ENCODE data around the gene SVBP. TPM values are rescaled to one million over a fixed set of nuclear protein-coding genes. Genes with fewer than 3 reads are reported as not detected.
A peak's percentile ranks its signal among the peaks of the same experiment; 100 is the strongest.

The SVBP gene
- polyA plus RNA-seq, 3 donors: 19.5 to 56.1 (median 54.3) TPM

- Histone ChIP-seq H3K9me3 (replicated peaks in 1 of 2; ENCODE audit: control insufficient read depth in 1 of 2, insufficient read depth in 1 of 2, low read length in 2 of 2) (no peaks in the 10 kb centered on the region), H3K4me2 (replicated peaks; ENCODE audit: extremely low read depth, low read length, poor library complexity, severe bottlenecking) (no peak overlapping the region), H3K27ac (ENCODE audit: low read depth in 1 of 2, low read length in 2 of 2) (no peak overlapping the region), H3K79me2 (ENCODE audit: insufficient read depth, low read length) (no peaks in the 10 kb centered on the region), H3K27me3 (ENCODE audit: control insufficient read depth in 2 of 2, insufficient read depth in 2 of 2, low read length in 2 of 2) (no peaks in the 10 kb centered on the region), H4K20me1 (ENCODE audit: insufficient read depth, low read length) (no peaks in the 10 kb centered on the region), H3K4me3 (replicated peaks in 1 of 3; ENCODE audit: low read depth in 2 of 3, low read length in 3 of 3) (no peak overlapping the region), H3K36me3 (replicated peaks in 1 of 2; ENCODE audit: control insufficient read depth in 1 of 2, insufficient read depth in 2 of 2, low read length in 2 of 2) (peaks cover 12 to 31% of the 10 kb centered on the region in 2 donors), H3K4me1 (ENCODE audit: control insufficient read depth in 1 of 2, insufficient read depth in 2 of 2, low read length in 2 of 2) (peaks cover 19 to 23% of the 10 kb centered on the region in 2 donors), H3K9ac (ENCODE audit: insufficient read depth, low read length, poor library complexity, severe bottlenecking) (no peak overlapping the region), H2AFZ (ENCODE audit: insufficient read depth, low read depth, low read length, poor library complexity, severe bottlenecking) (no peak overlapping the region)
- H3K27ac Mint-ChIP-seq: no peak overlapping the region
- H3K27me3 Mint-ChIP-seq (ENCODE audit: low read depth in 3 of 3): peaks cover 0 to 2% (median 0%) of the 10 kb centered on the region in 3 donors
- WGBS (ENCODE audit: insufficient coverage): no CpG with 5 or more reads among the region's 3 CpGs
- peaks cover 39 to 48% of the 10 kb centered on the region in 2 donors for H3K36me3 Mint-ChIP-seq
- H3K4me1 Mint-ChIP-seq: peaks cover 25% of the 10 kb centered on the region
- peaks cover 0 to 2% (median 0%) of the 10 kb centered on the region in 7 donors for H3K9me3 Mint-ChIP-seq
- intact Hi-C loops (cut with micrococcal nuclease): loop anchor here (10.0 kb wide), 3 partner anchors 76 to 334 kb away; partner anchors contain the start of genes C1orf50 (in 1 of the 2), CFAP57 (in 1 of the 2), EBNA1BP2 (in 1 of the 2) and P3H1 (in 1 of the 2)
- DNase-seq: no peak
- no peak for TF ChIP-seq CTCF (IDR thresholded peaks at IDR 0.05)
- no peak overlapping the region for H3K4me3 Mint-ChIP-seq
These were observed 23.8 kb upstream of the SVBP start for GRCh38 chr1:42841010-42841409.

DNA sequence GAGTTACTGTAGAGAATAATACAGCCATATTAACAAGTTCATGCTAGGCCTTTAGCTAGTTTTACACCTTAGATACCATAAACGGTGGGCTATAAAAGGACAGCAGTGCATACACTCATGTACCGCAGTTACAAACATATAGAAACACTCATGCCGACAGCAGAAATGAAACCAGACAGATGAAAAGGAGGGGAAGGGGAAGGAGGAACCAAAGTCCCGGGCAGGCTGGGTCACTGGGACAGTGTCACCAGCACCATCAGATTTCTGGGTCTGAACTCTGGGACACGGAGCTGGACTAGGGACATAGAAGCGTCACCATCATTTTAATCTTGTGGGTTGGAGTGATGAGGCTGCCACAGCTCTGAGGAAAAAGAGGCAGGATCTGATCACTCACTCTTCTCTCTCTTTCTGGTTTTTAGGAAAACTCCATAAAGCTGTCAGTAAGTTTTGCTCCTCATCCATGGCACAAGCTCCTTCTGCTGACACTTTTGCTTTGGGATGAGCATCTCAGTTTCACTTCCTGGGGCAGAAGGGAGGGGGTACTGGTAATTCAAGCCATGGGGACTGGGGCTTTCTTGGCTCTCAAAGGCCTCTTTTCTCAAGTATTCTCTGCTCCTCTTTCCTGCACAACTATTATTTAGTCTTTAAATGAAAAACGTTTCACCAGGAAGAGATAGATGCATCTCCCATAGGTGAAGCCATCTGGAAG, 21.4 kb upstream of the SVBP start:
- peak overlapping the region in 1 of 2 donors; percentile 57 for H3K4me3 Mint-ChIP-seq
- no peak for TF ChIP-seq CTCF (IDR thresholded peaks at IDR 0.05)
- H3K9me3 ChIP-seq (replicated peaks in 1 of 2; ENCODE audit: control insufficient read depth in 1 of 2, insufficient read depth in 1 of 2, low read length in 2 of 2): no peaks in the 10 kb centered on the region
- H3K27me3 Mint-ChIP-seq (ENCODE audit: low read depth in 3 of 3): peaks cover 0 to 2% (median 0%) of the 10 kb centered on the region in 3 donors
- H3K27ac ChIP-seq (ENCODE audit: low read depth in 1 of 2, low read length in 2 of 2): peak overlapping the region in 1 of 2 donors; percentile 66
- H3K9me3 Mint-ChIP-seq: peaks cover 0 to 2% (median 0%) of the 10 kb centered on the region in 7 donors
- no peaks in the 10 kb centered on the region for H4K20me1 ChIP-seq (ENCODE audit: insufficient read depth, low read length)
- H3K36me3 ChIP-seq (replicated peaks in 1 of 2; ENCODE audit: control insufficient read depth in 1 of 2, insufficient read depth in 2 of 2, low read length in 2 of 2): peaks cover 16 to 41% of the 10 kb centered on the region in 2 donors
- peaks cover 53 to 64% of the 10 kb centered on the region in 2 donors for H3K36me3 Mint-ChIP-seq
- peak overlapping the region; percentile 47 for H3K4me2 ChIP-seq (replicated peaks; ENCODE audit: extremely low read depth, low read length, poor library complexity, severe bottlenecking)
- no peak overlapping the region for H3K9ac ChIP-seq (ENCODE audit: insufficient read depth, low read length, poor library complexity, severe bottlenecking)
- H2AFZ ChIP-seq (ENCODE audit: insufficient read depth, low read depth, low read length, poor library complexity, severe bottlenecking): peak overlapping the region; percentile 55
- peak; percentile 35 to 62 (median 46) for DNase-seq
- H3K4me3 ChIP-seq (replicated peaks in 1 of 3; ENCODE audit: low read depth in 2 of 3, low read length in 3 of 3): peak overlapping the region in 1 of 3 experiments; percentile 14
- peaks cover 21 to 26% of the 10 kb centered on the region in 2 donors for H3K4me1 ChIP-seq (ENCODE audit: control insufficient read depth in 1 of 2, insufficient read depth in 2 of 2, low read length in 2 of 2)
- H3K27ac Mint-ChIP-seq: peak overlapping the region in 5 of 7 donors; percentile 35 to 78 (median 57)
- peaks cover 27% of the 10 kb centered on the region for H3K4me1 Mint-ChIP-seq
- intact Hi-C loops (cut with micrococcal nuclease): no loop called here
- H3K79me2 ChIP-seq (ENCODE audit: insufficient read depth, low read length): no peaks in the 10 kb centered on the region
- WGBS (ENCODE audit: insufficient coverage): no CpG with 5 or more reads among the region's 7 CpGs
- no peaks in the 10 kb centered on the region for H3K27me3 ChIP-seq (ENCODE audit: control insufficient read depth in 2 of 2, insufficient read depth in 2 of 2, low read length in 2 of 2)

Data from CD14-positive monocyte (primary cell).